Occipital lobe (tissue), 2 donors: Measurements from ENCODE around the gene MLF2. TPM values are rescaled to one million over a fixed set of nuclear protein-coding genes. Genes with fewer than 3 reads are reported as not detected.

Experiments
- small RNA-seq: library from RNA; depleted of rRNA; stranded (forward); fragments of <200 nt; gene quantifications from one replicate; pipeline ENCODE3, GENCODE V24; 2014
- total RNA-seq: library from RNA; depleted of rRNA; stranded (reverse); fragments of >200 nt; gene quantifications from one replicate; pipeline ENCODE4 v1.2.3, GENCODE V29; 2014

The MLF2 gene
- total RNA-seq, 1 donor from 2014 or later: 81.4 TPM

Small RNA genes within 50 kb of the gene (small RNA-seq; reads per million reads assigned to genes)
- not detected for gene RNU6-781P

Other genes with a start within 250 kb of the MLF2 start
- 1,311 TPM for gene GAPDH, start 218.6 kb downstream of the MLF2 start, total RNA-seq
- 4.4 TPM for gene IFFO1, start 197.1 kb downstream of the MLF2 start, total RNA-seq
- 10.8 TPM for gene NOP2, start 184.8 kb downstream of the MLF2 start, total RNA-seq
- gene CHD4, start 145.8 kb downstream of the MLF2 start, total RNA-seq: 149 TPM
- 0.62 TPM for gene LPAR5, start 117.2 kb downstream of the MLF2 start, total RNA-seq
- 0.62 TPM for gene ACRBP, start 105.7 kb downstream of the MLF2 start, total RNA-seq
- 65.0 TPM for gene ING4, start 90.0 kb downstream of the MLF2 start, total RNA-seq
- gene ZNF384, start 63.8 kb downstream of the MLF2 start, total RNA-seq: 15.1 TPM
- gene PIANP, start 52.3 kb downstream of the MLF2 start, total RNA-seq: 1.2 TPM
- 37.1 TPM for gene COPS7A, start 29.1 kb downstream of the MLF2 start, total RNA-seq
- 26.8 TPM for gene PTMS, start 13.2 kb upstream of the MLF2 start, total RNA-seq
- not detected for gene LAG3, start 19.4 kb upstream of the MLF2 start, total RNA-seq
- 2.3 TPM for gene CD4, start 36.4 kb upstream of the MLF2 start, total RNA-seq
- gene GPR162, start 68.7 kb upstream of the MLF2 start, total RNA-seq: 61.3 TPM
- 11.2 TPM for gene P3H3, start 75.3 kb upstream of the MLF2 start, total RNA-seq
- gene GNB3, start 87.8 kb upstream of the MLF2 start, total RNA-seq: 0.94 TPM
- gene CDCA3, start 98.1 kb upstream of the MLF2 start, total RNA-seq: 3.9 TPM
- 66.8 TPM for gene USP5, start 99.0 kb upstream of the MLF2 start, total RNA-seq
- 179 TPM for gene TPI1, start 114.4 kb upstream of the MLF2 start, total RNA-seq
- 2.8 TPM for gene SPSB2, start 120.2 kb upstream of the MLF2 start, total RNA-seq
- gene LRRC23, start 151.7 kb upstream of the MLF2 start, total RNA-seq: 7.6 TPM
- gene ENO2, start 161.4 kb upstream of the MLF2 start, total RNA-seq: 137 TPM
- gene ATN1, start 174.8 kb upstream of the MLF2 start, total RNA-seq: 9.2 TPM
- gene RNU7-1, start 190.7 kb upstream of the MLF2 start, total RNA-seq: not detected
- 243 TPM for gene C12orf57, start 190.9 kb upstream of the MLF2 start, total RNA-seq
- gene PTPN6, start 198.2 kb upstream of the MLF2 start, total RNA-seq: 3.1 TPM
- gene PHB2, start 217.5 kb upstream of the MLF2 start, total RNA-seq: 102 TPM
- 26.0 TPM for gene EMG1, start 217.8 kb upstream of the MLF2 start, total RNA-seq